ENCODE data around the gene DBNDD1.
"Not testable (repeated sequence)": the region's sequence is repeated elsewhere in the genome, so short reads cannot be mapped to it uniquely, and the experiment has no call there.

Gene DBNDD1
- total RNA-seq, result 1.4 to 4.1 (median 1.7) reads per million in 3 experiments

- DNase-seq, result no peak
Observed at GRCh38 chr16:90018652-90019542, at the start of gene DBNDD1. TSS of gene DBNDD1 (minus strand) at chr16:90019456. CDS start at chr16:90019341, 115 bp downstream.

DNA sequence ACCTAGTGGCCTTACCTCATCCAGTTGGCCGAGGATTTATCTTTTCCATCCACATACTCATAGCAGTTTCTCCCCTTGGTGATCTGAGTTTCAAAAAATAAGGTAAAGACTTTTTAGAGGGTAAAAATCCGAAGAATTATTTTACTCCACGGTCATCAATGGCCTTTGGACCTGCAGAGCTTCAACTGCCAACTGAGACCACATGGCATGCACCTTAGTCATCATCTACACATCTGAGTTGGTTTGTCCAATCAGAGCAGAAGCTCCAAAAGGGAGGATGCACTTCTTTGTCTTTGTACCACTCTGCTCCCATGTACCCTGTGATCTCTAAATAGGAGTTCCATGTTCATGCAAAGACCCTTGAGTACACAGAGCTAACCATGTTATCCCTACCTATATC lies 42.2 kb upstream of the DBNDD1 start:
- DNase-seq, result no peak

DNA sequence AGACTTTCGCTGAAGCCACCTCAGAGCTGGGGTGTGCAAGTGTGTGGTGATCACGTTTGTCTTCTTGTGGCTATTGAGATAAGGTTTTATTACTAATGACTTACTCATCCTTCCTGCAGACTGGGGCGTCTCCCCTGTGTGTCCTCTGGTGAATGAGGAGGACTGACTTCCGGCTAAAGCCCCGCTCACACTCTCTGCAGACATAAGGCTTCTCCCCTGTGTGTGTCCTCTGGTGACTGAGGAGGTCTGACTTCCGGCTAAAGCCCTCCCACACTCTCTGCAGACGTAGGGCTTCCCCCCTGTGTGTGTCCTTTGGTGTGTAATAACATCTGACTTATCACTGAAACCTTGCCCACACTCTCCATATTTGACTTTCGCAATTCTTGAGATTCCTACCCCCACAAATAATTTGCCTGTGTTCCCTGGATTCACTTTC lies 38.5 kb upstream of the DBNDD1 start:
- DNase-seq, result no peak

- not testable (repeated sequence) for DNase-seq
Observed at GRCh38 chr16:90056521-90056920, 37.3 kb upstream of the DBNDD1 start.

DNA sequence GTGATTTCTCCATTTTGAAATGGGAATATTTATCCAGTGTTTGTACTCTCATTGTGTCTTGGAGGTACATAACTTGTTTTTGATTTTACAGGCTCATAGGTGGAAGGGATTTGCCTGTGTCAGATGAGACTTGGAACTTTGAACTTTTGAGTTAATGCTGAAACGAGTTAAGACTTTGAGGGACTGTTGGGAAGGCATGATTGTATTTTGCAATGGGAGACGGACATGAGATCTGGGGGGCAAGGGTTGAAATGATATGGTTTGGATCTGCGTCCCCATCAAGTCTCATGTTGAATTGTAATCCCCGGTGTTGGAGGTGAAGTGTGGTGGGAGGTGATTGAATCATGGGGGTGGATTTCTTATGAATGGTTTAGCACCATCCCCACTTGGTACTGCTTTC lies 36.1 kb upstream of the DBNDD1 start:
- no peak for DNase-seq

DNA sequence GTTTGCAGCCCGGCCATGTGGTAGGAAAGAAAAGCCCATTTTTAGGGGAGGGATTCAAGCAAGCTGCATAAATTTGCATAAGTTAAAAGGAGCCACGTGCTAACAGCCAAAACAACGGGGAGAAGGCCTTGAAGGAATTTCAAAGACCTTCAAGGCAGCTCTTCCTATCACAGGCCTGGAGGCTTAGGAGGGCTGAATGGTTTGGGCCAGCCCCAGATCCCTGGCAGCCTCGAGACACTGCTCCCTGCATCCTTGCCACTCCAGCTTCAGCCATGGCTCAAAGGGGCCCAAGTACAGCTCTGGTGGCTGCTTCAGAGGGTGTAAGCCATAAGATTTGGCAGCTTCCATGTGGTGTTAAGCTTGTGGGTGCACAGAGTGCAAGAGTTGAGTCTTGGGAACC lies 35.3 kb upstream of the DBNDD1 start:
- DNase-seq, result no peak

- DNase-seq, result no peak
Observed at GRCh38 chr16:90053902-90054500, 34.7 kb upstream of the DBNDD1 start.

DNA sequence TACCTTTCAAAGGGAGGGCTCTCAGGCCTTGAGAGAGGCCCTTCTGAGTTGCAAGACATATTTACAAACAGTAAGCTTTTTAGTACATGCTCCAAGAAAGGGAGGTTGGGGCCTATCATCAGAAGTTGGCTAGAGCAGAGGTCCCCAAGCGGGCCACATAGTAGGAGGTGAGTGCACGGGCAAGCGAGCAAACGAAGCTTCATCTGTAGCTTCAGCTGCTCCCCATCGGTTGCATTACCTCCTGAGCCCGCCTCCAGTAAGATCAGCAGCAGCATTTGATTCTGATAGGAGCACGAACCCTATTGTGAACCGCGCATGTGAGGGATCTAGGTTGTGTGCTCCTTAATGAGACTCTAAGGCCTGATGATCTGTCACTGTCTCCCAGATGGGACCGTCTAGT lies 31.7 kb upstream of the DBNDD1 start:
- no peak for DNase-seq

GRCh38 chr16:90048737-90049330 lies 29.6 kb upstream of the DBNDD1 start:
- DNase-seq, result no peak

GRCh38 chr16:90048347-90048722 lies 29.1 kb upstream of the DBNDD1 start:
- peak; percentile 5 for DNase-seq

DNA sequence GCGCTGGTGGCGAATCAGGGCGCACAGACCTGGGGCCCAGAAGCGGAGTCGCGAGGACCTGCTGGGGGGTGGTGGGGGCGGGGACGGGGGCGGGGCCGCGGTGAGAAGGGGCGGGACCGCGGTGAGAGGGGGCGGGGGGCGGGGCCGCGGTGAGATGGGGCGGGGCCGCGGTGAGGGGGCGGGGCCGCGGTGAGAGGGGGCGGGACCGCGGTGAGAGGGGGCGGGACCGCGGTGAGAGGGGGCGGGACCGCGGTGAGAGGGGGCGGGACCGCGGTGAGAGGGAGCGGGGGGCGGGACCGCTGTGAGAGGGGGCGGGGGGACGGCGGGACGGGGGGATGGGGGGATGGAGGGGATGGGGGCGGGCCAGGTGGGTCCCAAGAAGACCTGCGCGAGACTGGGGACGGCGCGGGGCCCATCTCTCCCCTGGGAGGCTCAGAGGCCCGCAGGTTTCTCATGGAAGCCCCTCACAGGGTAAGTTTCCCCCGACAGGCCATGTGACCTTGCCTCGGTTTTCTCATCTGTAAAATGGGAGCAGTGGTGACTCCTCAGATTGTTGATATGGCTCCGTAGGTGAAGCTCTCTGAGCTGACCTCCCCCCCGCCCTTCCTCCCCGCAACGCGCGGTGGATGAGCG lies 28.6 kb upstream of the DBNDD1 start:
- DNase-seq, result no peak

- DNase-seq, result no peak
Observed at GRCh38 chr16:90046971-90047713, 27.9 kb upstream of the DBNDD1 start.

- DNase-seq, result no peak
Observed at GRCh38 chr16:90046122-90046970, 27.1 kb upstream of the DBNDD1 start.

DNA sequence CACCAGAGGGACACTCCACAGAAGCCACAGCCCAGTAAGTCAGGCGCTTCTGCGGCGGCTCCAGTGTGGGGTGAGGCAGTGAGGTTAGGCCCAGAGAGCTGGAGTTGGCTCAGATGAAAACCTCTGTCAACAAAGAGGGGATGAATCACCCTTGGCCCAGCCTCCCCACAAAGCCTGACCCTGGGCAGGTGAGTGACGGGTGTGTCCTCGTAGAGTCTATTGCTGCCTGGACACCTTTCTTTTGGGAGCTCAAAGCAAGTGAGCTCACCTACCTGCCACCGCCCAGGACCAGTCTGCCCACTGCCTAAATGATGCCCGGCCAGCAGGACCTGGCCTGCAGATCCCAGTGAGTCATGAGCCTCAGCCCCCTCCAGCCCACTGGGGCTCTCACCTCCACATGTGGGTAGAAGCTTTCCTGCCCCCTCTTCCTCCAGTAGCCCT lies 24.9 kb upstream of the DBNDD1 start:
- DNase-seq, result no peak

DNA sequence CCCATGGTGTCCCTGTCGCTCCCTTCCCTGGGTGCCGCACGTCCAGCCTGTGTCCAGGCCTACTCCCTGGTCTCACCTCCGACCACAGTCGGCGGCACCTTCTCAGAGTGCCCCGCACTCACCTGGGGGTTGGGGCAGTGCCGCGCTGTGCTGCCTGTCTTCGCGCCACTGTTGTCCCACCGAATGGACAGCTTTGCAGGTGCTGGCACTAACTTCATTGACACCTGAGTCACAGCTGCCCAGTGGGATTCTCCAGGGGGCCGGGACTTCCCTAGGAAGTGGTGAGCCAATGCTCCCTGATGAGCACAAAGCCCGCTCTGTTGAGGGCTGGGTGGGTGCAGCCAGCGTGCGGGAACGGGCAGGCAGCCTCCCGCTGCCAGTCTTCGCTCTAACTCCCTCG lies 24.3 kb upstream of the DBNDD1 start:
- no peak for DNase-seq

DNA sequence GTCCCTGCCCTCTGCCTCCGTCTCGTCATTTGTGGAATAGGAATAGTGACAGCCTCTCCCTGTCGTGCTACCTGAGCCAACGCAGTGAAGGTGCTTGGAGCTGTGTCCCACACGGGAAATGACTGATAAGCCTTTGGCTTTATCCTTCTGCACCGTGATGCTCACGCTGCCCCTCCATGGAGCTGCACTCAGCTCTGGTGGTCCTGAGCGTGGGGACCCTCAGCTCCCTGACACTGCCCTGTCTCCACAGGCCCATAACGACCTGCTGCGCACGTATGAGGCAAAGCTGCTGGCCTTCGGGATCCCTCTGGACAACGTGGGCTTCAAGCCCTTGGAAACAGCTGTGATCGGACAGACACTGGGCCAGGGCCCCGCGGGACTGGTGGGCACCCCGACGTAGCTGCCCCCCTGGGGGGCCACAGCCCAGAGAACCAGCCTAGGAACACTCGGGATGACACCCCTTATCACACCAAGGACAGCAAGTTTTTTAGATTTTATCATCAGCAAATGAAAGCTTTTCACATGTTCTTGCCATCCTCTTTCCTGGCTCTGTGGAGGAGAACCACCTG lies 23.8 kb upstream of the DBNDD1 start:
- no peak for DNase-seq

- DNase-seq, result no peak
Observed at GRCh38 chr16:90041896-90042473, 22.7 kb upstream of the DBNDD1 start.

DNA sequence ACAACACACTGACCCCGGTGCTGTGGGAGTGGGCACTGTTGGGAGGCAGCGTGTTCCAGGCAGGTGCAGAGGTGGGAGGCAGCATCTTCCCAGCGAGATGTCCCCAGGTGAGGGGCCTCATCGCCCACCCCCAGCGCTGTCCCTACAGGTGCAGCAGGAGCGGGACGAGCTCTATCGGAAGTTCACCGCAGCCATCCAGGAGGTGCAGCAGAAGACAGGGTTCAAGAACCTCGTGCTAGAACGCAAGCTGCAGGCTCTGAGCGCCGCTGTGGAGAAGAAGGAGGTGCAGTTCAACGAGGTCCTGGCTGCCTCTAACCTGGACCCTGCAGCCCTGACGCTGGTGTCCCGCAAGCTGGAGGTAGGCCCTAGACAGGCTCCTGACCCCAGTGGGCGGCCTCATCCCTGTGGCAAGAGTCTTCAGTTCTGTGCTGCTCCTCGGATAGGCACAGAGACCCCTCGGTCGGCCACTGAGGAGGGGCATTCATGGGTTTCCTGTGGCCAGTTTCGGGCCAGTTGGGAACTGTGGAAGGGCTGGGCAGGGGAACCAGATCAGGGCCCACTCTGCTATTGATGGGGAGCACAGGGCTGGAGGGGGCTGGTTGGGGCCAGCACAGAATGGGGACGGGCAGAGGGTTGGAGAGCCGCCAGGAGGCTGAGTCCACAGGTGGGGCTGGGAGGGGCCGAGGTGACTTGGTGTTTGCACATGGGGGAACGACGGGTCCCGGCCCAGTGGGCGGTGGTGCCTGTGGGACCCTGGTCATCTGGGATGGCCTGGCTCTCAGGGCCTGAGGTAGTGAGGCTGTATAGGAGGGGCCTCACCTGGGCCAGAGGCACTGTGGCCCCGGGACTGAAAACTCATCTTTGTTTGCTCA lies 21.1 kb upstream of the DBNDD1 start:
- DNase-seq, result no peak

DNA sequence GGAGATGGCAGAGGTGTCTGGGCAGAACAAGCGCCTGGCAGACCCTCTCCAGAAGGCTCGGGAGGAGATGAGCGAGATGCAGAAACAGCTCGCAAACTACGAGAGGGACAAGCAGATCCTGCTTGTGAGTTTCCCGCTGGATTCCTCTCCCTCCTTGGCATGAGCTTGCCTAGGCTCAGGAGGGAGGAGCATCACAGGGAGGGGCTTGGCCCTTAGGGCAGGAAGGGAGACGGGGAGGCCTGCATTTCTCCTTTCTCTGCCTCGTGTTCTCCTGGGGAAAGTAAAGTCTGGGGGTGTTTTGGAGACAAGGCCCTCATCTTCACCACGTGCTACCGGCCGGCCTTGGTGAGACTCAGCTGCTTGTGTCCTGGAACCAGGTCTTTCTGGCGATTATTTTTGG lies 18.0 kb upstream of the DBNDD1 start:
- no peak for DNase-seq

DNA sequence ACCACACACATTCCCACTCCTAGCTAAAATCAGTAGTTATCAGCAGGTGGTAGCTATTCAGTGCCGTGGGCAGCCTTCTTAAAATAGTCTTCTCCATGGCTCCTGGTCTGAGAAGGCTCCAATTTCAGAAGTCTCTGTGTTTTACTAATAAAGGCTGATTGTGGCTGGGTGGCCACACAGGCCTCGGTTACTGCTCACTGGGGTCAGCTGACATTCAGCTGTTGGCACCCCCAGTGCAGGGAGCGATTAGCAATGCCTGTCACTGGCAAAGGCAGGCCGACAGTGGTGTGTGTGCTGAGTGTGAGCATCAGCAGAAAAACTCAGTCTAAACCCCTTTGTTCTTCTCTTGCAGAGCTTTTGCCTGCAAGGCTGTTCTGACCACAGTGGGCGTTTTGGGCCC lies 16.6 kb upstream of the DBNDD1 start:
- no peak for DNase-seq

Measured in central memory CD4-positive, alpha-beta T cell (primary cell).